HepG2 (cell line): ENCODE results near the gene TNS1. TPM values are rescaled to one million over a fixed set of nuclear protein-coding genes. Genes with fewer than 3 reads are reported as not detected.

Experiments used
- ATAC-seq: fragments of 200-7000 bp; cut with Tn5 transposase; 3 replicates; pipeline ENCODE4 v1.9.1; 2020; ENCODE audit warnings: mild to moderate bottlenecking, moderate library complexity
- BruUV-seq: library from RNA; stranded (reverse); fragments of 400-500 nt; replicated peaks from 2 replicates; lab custom pipeline; 2021; lab: Mats Ljungman, UMichigan
- CTCF ChIA-PET: fragments of 300-600 bp; formaldehyde crosslinking; extraction: SDS; loops from one replicate; lab custom pipeline; 2021; ENCODE audit warnings: low total read pairs, inconsistent platforms, low intra/inter-chr PET ratio; lab: Yijun Ruan, JAX
- POLR2A ChIA-PET: fragments of 350-600 bp; sonication (Branson Sonifier 250); formaldehyde crosslinking; loops from one replicate; lab custom pipeline; 2020; ENCODE audit warnings: antibody characterized with exemption, inconsistent platforms; lab: Yijun Ruan, JAX
- DNase-seq: peaks from one replicate; pipeline ENCODE4 v3.0.0-alpha.2; 2015; ENCODE audit warnings: low spot score
- FAIRE-seq: peaks from 3 replicates; lab custom pipeline; 2011; peaks lifted over from hg19 to GRCh38; lab: Jason Lieb, UNC
- H2AFZ ChIP-seq: one replicate; pipeline ENCODE4 v1.6.1; 2011; ENCODE audit warnings: low read length, inconsistent platforms
- H3K27ac ChIP-seq: fragments of 300-600 bp; 3 replicates; pipeline ENCODE4 v1.8.0; 2011; ENCODE audit warnings: mixed run types, mild to moderate bottlenecking, mixed read lengths, low read length, inconsistent platforms; ENCODE audit not compliant: insufficient read depth; ENCODE audit errors: extremely low read length
- H3K27me3 ChIP-seq, 2 experiments: fragments of 200-600 bp in 1 of 2; 2 replicates in 1 of 2; 3 replicates in 1 of 2; pipeline versions ENCODE4 v1.6.0 to v1.8.0; 2011; ENCODE audit warnings: low read length in 2 of 2, mild to moderate bottlenecking in 2 of 2, moderate library complexity in 2 of 2, inconsistent platforms in 1 of 2; ENCODE audit not compliant: insufficient read depth in 2 of 2, control insufficient read depth in 1 of 2
- H3K36me3 ChIP-seq, 2 experiments: fragments of 200-600 bp in 1 of 2; replicated peaks in 1 of 2; 2 replicates in 1 of 2; 3 replicates in 1 of 2; pipeline versions ENCODE4 v1.5.1 to v1.8.0; 2011; ENCODE audit warnings: low read length in 2 of 2, inconsistent platforms in 1 of 2; ENCODE audit not compliant: insufficient read depth in 2 of 2, control insufficient read depth in 1 of 2
- H3K4me1 ChIP-seq: 2 replicates; pipeline ENCODE4 v1.5.1; 2012; ENCODE audit warnings: low read length, inconsistent platforms; ENCODE audit not compliant: insufficient read depth
- H3K4me2 ChIP-seq: 2 replicates; pipeline ENCODE4 v1.6.0; 2011; ENCODE audit warnings: low read depth, low read length, inconsistent platforms
- H3K4me3 ChIP-seq, 3 experiments: fragments of 200-600 bp in 1 of 3; sonication (generic), shearing (Covaris generic) in 1 of 3; replicated peaks in 1 of 3; 2 replicates each; pipeline ENCODE4 v1.5.1; 2011 to 2016; ENCODE audit warnings: low read length in 3 of 3, inconsistent platforms in 2 of 3, low read depth in 2 of 3, mild to moderate bottlenecking in 2 of 3, control low read depth in 1 of 3, mixed read lengths in 1 of 3; ENCODE audit not compliant: insufficient read depth in 1 of 3
- H3K79me2 ChIP-seq: one replicate; pipeline ENCODE4 v1.6.1; 2011; ENCODE audit warnings: low read length, inconsistent platforms; ENCODE audit not compliant: insufficient read depth
- H3K9ac ChIP-seq: 2 replicates; pipeline ENCODE4 v1.6.0; 2011; ENCODE audit warnings: mild to moderate bottlenecking, low read depth, low read length, inconsistent platforms; ENCODE audit not compliant: insufficient read depth
- H3K9me3 ChIP-seq: 2 replicates; pipeline ENCODE4 v1.5.1; 2012; ENCODE audit warnings: mild to moderate bottlenecking, low read length
- H4K20me1 ChIP-seq: 2 replicates; pipeline ENCODE4 v1.6.0; 2011; ENCODE audit warnings: inconsistent platforms, mild to moderate bottlenecking, low read length, moderate library complexity; ENCODE audit not compliant: insufficient read depth
- ADNP ChIP-seq: sonication (generic); formaldehyde crosslinking; IDR thresholded peaks from 2 replicates; pipeline ENCODE4 v1.4.0; 2020; ENCODE audit warnings: missing genetic modification reagents
- AKAP8 ChIP-seq: sonication (generic); formaldehyde crosslinking; IDR thresholded peaks from 2 replicates; pipeline ENCODE4 v1.5.1; 2020; ENCODE audit warnings: mild to moderate bottlenecking, missing genetic modification reagents
- EHMT2 ChIP-seq: fragments of 200-600 bp; sonication (generic); IDR thresholded peaks from 2 replicates; pipeline ENCODE4 v1.7.0; 2017; ENCODE audit warnings: antibody characterized with exemption, low read depth, low read length, borderline replicate concordance
- FOSL2 ChIP-seq: sonication (generic); formaldehyde crosslinking; IDR thresholded peaks from 2 replicates; pipeline ENCODE4 v1.4.0; 2020; ENCODE audit warnings: missing genetic modification reagents
- MAFG ChIP-seq: sonication (generic); formaldehyde crosslinking; IDR thresholded peaks from 2 replicates; pipeline ENCODE4 v1.5.1; 2020; ENCODE audit warnings: mild to moderate bottlenecking, missing genetic modification reagents
- SRF ChIP-seq: IDR thresholded peaks from 2 replicates; pipeline ENCODE4 v1.6.1; 2011; ENCODE audit warnings: mild to moderate bottlenecking, low read depth, low read length, moderate library complexity
- TAF1 ChIP-seq: sonication (generic); formaldehyde crosslinking; IDR thresholded peaks from 2 replicates; pipeline ENCODE4 v1.4.0; 2020; ENCODE audit warnings: missing genetic modification reagents
- ZNF136 ChIP-seq: sonication (generic); formaldehyde crosslinking; IDR thresholded peaks from 2 replicates; pipeline ENCODE4 v1.8.1; 2022; ENCODE audit warnings: low read depth, mild to moderate bottlenecking, moderate library complexity, missing genetic modification reagents
- WGBS: methylation state at CpG from one replicate; pipeline ENCODE4 v1.1.6; 2017; ENCODE audit warnings: low lambda C conversion rate; 5-methylcytosine and 5-hydroxymethylcytosine counted together
- in situ Hi-C: cut with HindIII; loops from 2 replicates; pipeline ENCODE4 v1.10.0; 2017; ENCODE audit warnings: low pct_unique_long_range_greater_than_20kb; ENCODE audit not compliant: extremely low pct_ligation_motif_present
- intact Hi-C: fragments of 100-400 bp; cut with micrococcal nuclease; formaldehyde crosslinking; loops from one replicate; pipeline ENCODE4 v1.10.0; 2022; ENCODE audit not compliant: unreplicated experiment
- polyA plus RNA-seq, 8 experiments: library from polyadenylated mRNA; depleted of rRNA in 3 of 8; stranded (reverse) in 7 of 8; unstranded in 1 of 8; fragments of >200 nt; fragmentation: Illumina TruSeq in 4 of 8; extraction: Trizol in 4 of 8; gene quantifications; 2 replicates each; pipeline versions ENCODE4 v1.2.1 to v1.2.3, GENCODE V29; 2011 to 2016; ENCODE audit warnings: low read depth in 4 of 8, missing spikeins in 1 of 8, mixed read lengths in 1 of 8; ENCODE audit not compliant: insufficient read depth in 1 of 8
- total RNA-seq, 5 experiments: library from RNA; depleted of rRNA; stranded (reverse); fragments of >200 nt; fragmentation: Illumina TruSeq; extraction: Trizol; gene quantifications; 2 replicates each; pipeline ENCODE4 v1.2.3, GENCODE V29; 2016; ENCODE audit warnings: low read depth in 1 of 5
- TF ChIP-seq, protein P1 (sequence below), 2 experiments: sonication (generic) in 1 of 2; formaldehyde crosslinking in 1 of 2; IDR thresholded peaks; 2 replicates each; pipeline versions ENCODE4 v1.4.0 to v1.6.1; 2016 to 2020; ENCODE audit warnings: borderline replicate concordance in 1 of 2, low read depth in 1 of 2, mild to moderate bottlenecking in 1 of 2, missing genetic modification reagents in 1 of 2
- TF ChIP-seq, protein P2 (sequence below): conservative IDR thresholded peaks from 2 replicates; pipeline ENCODE4 v1.6.1; 2018; ENCODE audit warnings: missing genetic modification reagents
- TF ChIP-seq, protein P3 (sequence below): IDR thresholded peaks from 2 replicates; pipeline ENCODE4 v1.6.1; 2016; ENCODE audit warnings: mild to moderate bottlenecking, missing biosample characterization, missing genetic modification reagents
- TF ChIP-seq, protein P4 (sequence below): sonication (generic); formaldehyde crosslinking; IDR thresholded peaks from 2 replicates; pipeline ENCODE4 v1.4.0; 2020; ENCODE audit warnings: missing genetic modification reagents
- TF ChIP-seq, protein P5 (sequence below): sonication (generic); formaldehyde crosslinking; IDR thresholded peaks from 2 replicates; pipeline ENCODE4 v1.4.0; 2020; ENCODE audit warnings: mild to moderate bottlenecking, missing genetic modification reagents

TNS1 gene
- total and polyA plus RNA-seq, 2 of the 13 experiments (the other 11 are each of a cell fraction or from before 2014, with no cell fraction given) = 1.9 to 118 TPM

DNA sequence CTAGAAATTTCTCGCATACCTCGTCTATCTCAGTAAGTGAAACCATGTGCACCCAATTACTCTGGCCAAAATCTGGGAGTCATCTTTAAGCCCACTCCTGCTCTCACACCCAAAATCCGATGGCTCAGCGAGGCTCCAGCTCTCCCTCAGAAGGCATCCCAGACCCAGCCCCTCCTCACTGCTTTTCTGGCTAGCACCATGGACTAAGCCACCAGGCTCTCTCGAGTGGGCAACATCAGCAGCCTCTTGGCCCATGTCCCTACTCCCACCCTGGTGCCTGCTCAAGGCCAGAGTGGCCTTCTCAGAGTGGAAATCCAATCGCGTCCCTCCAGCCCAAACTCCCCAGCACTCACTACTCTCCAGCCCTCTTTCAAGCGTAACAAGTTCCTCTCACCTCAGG lies 27.2 kb downstream of the TNS1 start (continued):
- TF ChIP-seq AKAP8 (CRISPR knock-in tag) (no peak), ADNP (CRISPR knock-in tag) (no peak), MAFG (CRISPR knock-in tag) (no peak), FOSL2 (CRISPR knock-in tag) (no peak), TAF1 (CRISPR knock-in tag) (no peak)
- TF ChIP-seq, protein P1, sequence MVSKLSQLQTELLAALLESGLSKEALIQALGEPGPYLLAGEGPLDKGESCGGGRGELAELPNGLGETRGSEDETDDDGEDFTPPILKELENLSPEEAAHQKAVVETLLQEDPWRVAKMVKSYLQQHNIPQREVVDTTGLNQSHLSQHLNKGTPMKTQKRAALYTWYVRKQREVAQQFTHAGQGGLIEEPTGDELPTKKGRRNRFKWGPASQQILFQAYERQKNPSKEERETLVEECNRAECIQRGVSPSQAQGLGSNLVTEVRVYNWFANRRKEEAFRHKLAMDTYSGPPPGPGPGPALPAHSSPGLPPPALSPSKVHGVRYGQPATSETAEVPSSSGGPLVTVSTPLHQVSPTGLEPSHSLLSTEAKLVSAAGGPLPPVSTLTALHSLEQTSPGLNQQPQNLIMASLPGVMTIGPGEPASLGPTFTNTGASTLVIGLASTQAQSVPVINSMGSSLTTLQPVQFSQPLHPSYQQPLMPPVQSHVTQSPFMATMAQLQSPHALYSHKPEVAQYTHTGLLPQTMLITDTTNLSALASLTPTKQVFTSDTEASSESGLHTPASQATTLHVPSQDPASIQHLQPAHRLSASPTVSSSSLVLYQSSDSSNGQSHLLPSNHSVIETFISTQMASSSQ (IDR thresholded peaks at IDR 0.05; ENCODE audit: low read depth) = no peak
- TF ChIP-seq, protein P1 (CRISPR knock-in tag; IDR thresholded peaks at IDR 0.05; ENCODE audit: borderline replicate concordance) = no peak

DNA sequence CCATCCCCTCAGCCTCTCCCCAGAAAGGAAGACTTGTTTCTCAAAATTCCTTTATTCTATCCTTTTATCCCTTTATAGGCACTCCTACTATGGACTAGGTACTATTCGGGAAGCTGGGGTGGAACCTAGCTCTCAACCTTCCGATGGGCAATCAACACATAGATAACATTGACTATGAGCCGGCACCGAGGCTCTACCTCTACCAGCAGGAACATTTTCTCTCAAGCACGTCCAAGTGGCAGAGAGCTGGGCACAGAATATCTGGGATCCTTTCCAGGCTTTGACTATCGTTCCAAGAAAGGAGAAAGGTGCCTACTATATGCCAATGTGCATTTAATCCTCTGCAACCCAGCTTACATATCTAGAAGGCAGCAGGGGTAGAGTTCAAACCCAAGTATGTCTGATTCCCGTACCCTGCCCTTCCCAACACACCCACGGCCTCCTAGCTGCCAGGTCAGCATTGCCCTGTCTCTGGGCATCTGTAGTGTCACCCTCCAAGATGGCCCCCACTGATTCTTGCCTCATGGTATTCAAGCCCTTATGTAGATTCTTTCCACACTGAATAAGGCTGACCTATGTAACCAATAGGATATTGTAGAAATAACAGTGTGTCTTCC lies 28.3 kb downstream of the TNS1 start:
- in situ Hi-C loops (no loop called here), intact Hi-C loops (no loop called here)
- H3K4me1 ChIP-seq = peaks cover 9% of the 10 kb centered on the region; the same call in 1 of the 2 replicates
- DNase-seq (no peak), ATAC-seq (no peak), FAIRE-seq (no peak)
- no peaks in the 10 kb centered on the region for H4K20me1 ChIP-seq
- POLR2A ChIA-PET = no interaction called here
- H2AFZ ChIP-seq = no peak overlapping the region
- no peaks in the 10 kb centered on the region for H3K9me3 ChIP-seq
- no peak overlapping the region for H3K27ac ChIP-seq
- peaks cover 9 to 43% of the 10 kb centered on the region in 2 experiments; a peak in 4 of 5 replicates for H3K27me3 ChIP-seq
- 16% methylated on average over 8 of the region's 8 CpGs for WGBS
- H3K36me3 ChIP-seq = no peaks in the 10 kb centered on the region
- BruUV-seq = no TSS peak
- H3K4me3 ChIP-seq = no peak overlapping the region
- H3K4me2 ChIP-seq = no peak overlapping the region
- CTCF ChIA-PET = no interaction called here
- H3K79me2 ChIP-seq = no peaks in the 10 kb centered on the region
- no peak overlapping the region for H3K9ac ChIP-seq
- TF ChIP-seq, protein P2, sequence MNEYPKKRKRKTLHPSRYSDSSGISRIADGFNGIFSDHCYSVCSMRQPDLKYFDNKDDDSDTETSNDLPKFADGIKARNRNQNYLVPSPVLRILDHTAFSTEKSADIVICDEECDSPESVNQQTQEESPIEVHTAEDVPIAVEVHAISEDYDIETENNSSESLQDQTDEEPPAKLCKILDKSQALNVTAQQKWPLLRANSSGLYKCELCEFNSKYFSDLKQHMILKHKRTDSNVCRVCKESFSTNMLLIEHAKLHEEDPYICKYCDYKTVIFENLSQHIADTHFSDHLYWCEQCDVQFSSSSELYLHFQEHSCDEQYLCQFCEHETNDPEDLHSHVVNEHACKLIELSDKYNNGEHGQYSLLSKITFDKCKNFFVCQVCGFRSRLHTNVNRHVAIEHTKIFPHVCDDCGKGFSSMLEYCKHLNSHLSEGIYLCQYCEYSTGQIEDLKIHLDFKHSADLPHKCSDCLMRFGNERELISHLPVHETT (CRISPR knock-in tag) = no peak
- TF ChIP-seq, protein P3, sequence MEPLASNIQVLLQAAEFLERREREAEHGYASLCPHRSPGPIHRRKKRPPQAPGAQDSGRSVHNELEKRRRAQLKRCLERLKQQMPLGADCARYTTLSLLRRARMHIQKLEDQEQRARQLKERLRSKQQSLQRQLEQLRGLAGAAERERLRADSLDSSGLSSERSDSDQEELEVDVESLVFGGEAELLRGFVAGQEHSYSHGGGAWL = no peak
- TF ChIP-seq, protein P4, sequence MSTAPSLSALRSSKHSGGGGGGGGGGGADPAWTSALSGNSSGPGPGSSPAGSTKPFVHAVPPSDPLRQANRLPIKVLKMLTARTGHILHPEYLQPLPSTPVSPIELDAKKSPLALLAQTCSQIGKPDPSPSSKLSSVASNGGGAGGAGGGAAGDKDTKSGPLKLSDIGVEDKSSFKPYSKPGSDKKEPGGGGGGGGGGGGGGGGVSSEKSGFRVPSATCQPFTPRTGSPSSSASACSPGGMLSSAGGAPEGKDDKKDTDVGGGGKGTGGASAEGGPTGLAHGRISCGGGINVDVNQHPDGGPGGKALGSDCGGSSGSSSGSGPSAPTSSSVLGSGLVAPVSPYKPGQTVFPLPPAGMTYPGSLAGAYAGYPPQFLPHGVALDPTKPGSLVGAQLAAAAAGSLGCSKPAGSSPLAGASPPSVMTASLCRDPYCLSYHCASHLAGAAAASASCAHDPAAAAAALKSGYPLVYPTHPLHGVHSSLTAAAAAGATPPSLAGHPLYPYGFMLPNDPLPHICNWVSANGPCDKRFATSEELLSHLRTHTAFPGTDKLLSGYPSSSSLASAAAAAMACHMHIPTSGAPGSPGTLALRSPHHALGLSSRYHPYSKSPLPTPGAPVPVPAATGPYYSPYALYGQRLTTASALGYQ (CRISPR knock-in tag) = no peak
- no peak for TF ChIP-seq EHMT2
- TF ChIP-seq SRF = no peak
- TF ChIP-seq ZNF136 (CRISPR knock-in tag) = no peak
- TF ChIP-seq, protein P5, sequence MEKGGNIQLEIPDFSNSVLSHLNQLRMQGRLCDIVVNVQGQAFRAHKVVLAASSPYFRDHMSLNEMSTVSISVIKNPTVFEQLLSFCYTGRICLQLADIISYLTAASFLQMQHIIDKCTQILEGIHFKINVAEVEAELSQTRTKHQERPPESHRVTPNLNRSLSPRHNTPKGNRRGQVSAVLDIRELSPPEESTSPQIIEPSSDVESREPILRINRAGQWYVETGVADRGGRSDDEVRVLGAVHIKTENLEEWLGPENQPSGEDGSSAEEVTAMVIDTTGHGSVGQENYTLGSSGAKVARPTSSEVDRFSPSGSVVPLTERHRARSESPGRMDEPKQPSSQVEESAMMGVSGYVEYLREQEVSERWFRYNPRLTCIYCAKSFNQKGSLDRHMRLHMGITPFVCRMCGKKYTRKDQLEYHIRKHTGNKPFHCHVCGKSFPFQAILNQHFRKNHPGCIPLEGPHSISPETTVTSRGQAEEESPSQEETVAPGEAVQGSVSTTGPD = no peak
